HepG2 (cell line): ENCODE results near the gene FERMT2.

Experiments used
- CTCF ChIP-seq: sonication (generic); formaldehyde crosslinking; IDR thresholded peaks from 2 replicates; pipeline ENCODE4 v1.5.0; 2020; ENCODE audit warnings: mild to moderate bottlenecking, missing genetic modification reagents, moderate library complexity
- MTF2 ChIP-seq: sonication (generic); formaldehyde crosslinking; IDR thresholded peaks from 2 replicates; pipeline ENCODE4 v1.5.0; 2020; ENCODE audit warnings: missing genetic modification reagents, borderline replicate concordance
- ZZZ3 ChIP-seq: sonication (generic); formaldehyde crosslinking; IDR thresholded peaks from 2 replicates; pipeline ENCODE4 v1.4.0; 2020; ENCODE audit warnings: missing genetic modification reagents, mild to moderate bottlenecking, borderline replicate concordance

DNA sequence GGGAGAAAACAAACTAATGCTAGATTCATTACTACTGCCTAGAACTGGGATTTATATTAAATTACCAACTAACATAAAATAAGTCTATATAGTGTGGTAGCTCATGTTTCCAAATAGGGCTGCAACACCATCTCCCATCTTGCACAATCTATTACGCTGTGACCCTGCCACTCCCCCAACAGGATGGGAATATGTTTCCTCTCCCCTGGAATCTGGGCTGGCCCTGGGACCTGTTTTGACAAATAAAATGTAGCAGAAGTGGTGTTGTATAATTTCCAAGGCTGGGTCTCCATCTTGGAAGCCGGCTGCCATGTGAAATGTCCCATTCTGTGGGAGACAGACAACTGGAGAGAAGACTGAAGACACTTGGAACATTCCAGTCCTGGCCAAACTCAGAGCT is 45.6 kb upstream of the FERMT2 start:
- TF ChIP-seq MTF2 (CRISPR knock-in tag) (no peak), ZZZ3 (no peak), CTCF (CRISPR knock-in tag) (no peak)
